Urothelium cell line (cell line): ENCODE results near the gene HSBP1L1.
"Not testable (repeated sequence)": the region's sequence is repeated elsewhere in the genome, so short reads cannot be mapped to it uniquely, and the experiment has no call there.

Experiments used
- DNase-seq: peaks from one replicate; pipeline ENCODE4 v3.0.0; 2011; ENCODE audit warnings: low spot score, mixed read lengths
- FAIRE-seq: peaks from 2 replicates; lab custom pipeline; 2011; peaks lifted over from hg19 to GRCh38; lab: Jason Lieb, UNC

HSBP1L1 gene

GRCh38 chr18:79958981-79959380 is 5.5 kb upstream of the HSBP1L1 start:
- DNase-seq: no peak
- no peak for FAIRE-seq

GRCh38 chr18:79960161-79960801 is 4.2 kb upstream of the HSBP1L1 start:
- DNase-seq, FAIRE-seq: not testable (repeated sequence)

GRCh38 chr18:79960921-79961526 is 3.4 kb upstream of the HSBP1L1 start:
- DNase-seq (no peak), FAIRE-seq (no peak)

GRCh38 chr18:79961527-79962291 is 2.7 kb upstream of the HSBP1L1 start:
- FAIRE-seq (no peak), DNase-seq (no peak)

GRCh38 chr18:79962311-79962710 is 2.1 kb upstream of the HSBP1L1 start:
- peak; percentile 32 for DNase-seq
- FAIRE-seq: no peak

- FAIRE-seq (peak; percentile 53), DNase-seq (no peak)
Measured at GRCh38 chr18:79962835-79963657, 1.4 kb upstream of the HSBP1L1 start.

GRCh38 chr18:79963658-79964329 is 649 bp upstream of the HSBP1L1 start:
- DNase-seq (no peak), FAIRE-seq (no peak)

GRCh38 chr18:79965119-79965902 is 868 bp downstream of the HSBP1L1 start:
- FAIRE-seq: peak; percentile 82

GRCh38 chr18:79970419-79971133 is 6.1 kb downstream of the HSBP1L1 start:
- DNase-seq (no peak), FAIRE-seq (no peak)

More at GRCh38 chr18:79965119-79965902, 868 bp downstream of the HSBP1L1 start:
- peak; percentile 62 for DNase-seq

GRCh38 chr18:79971211-79971952 is 6.9 kb downstream of the HSBP1L1 start:
- DNase-seq: no peak
- FAIRE-seq: no peak

GRCh38 chr18:79971986-79972385 is 7.5 kb downstream of the HSBP1L1 start:
- no peak for DNase-seq
- FAIRE-seq: no peak

GRCh38 chr18:79972720-79973119 is 8.3 kb downstream of the HSBP1L1 start:
- FAIRE-seq: no peak

GRCh38 chr18:79973517-79973916 is 9.1 kb downstream of the HSBP1L1 start:
- FAIRE-seq: no peak
- no peak for DNase-seq

More at GRCh38 chr18:79972720-79973119, 8.3 kb downstream of the HSBP1L1 start:
- DNase-seq: no peak

- no peak for FAIRE-seq
Measured at GRCh38 chr18:79974025-79974654, 9.7 kb downstream of the HSBP1L1 start.

GRCh38 chr18:79975043-79975442 is 10.6 kb downstream of the HSBP1L1 start:
- DNase-seq (no peak), FAIRE-seq (no peak)

More at GRCh38 chr18:79974025-79974654, 9.7 kb downstream of the HSBP1L1 start:
- DNase-seq: no peak

GRCh38 chr18:79975985-79976680 is 11.7 kb downstream of the HSBP1L1 start:
- FAIRE-seq: no peak
- DNase-seq: no peak

- FAIRE-seq (no peak), DNase-seq (no peak)
Measured at GRCh38 chr18:79979843-79980242, 15.4 kb downstream of the HSBP1L1 start.
